ENCODE measurements around the gene ABHD16A. TPM values are rescaled to one million over a fixed set of nuclear protein-coding genes. Genes with fewer than 3 reads are reported as not detected.
A peak's percentile ranks its signal among the peaks of the same experiment; 100 is the strongest.

The ABHD16A gene
- total RNA-seq, 1 experiment from 2014 or later, result 47.2 TPM

- Histone ChIP-seq H3K9me3 (ENCODE audit: control insufficient read depth, insufficient read depth, low read depth, low read length) (no peaks in the 10 kb centered on the region), H3K4me3 (ENCODE audit: low read depth in 2 of 2, low read length in 2 of 2) (no peak within 1 kb of the TSS), H3K27ac (ENCODE audit: low read length) (no peak within 1 kb of the TSS), H3K4me1 (ENCODE audit: control insufficient read depth, insufficient read depth, low read length) (peaks cover 7% of the 10 kb centered on the region), H3K27me3 (ENCODE audit: control insufficient read depth, insufficient read depth, low read length) (no peaks in the 10 kb centered on the region), H3K36me3 (ENCODE audit: control insufficient read depth, insufficient read depth, low read length) (peaks cover 2% of the 10 kb centered on the region; the same call in 1 of the 2 replicates)
- ATAC-seq (no peak), DNase-seq (ENCODE audit: low read depth, low spot score) (no peak)
- ChIA-PET CTCF (no interaction called here), POLR2A (interaction anchor here (0.6 kb wide), 1 partner anchor 11 kb away, joined by 9 read pairs; no protein-coding TSS in a partner anchor)
- in situ Hi-C loops (cut with HindIII; ENCODE audit: low pct_unique_long_range_greater_than_20kb, low sequenced_read_pairs), result no loop called here
- no TSS peak for BruUV-seq (replicated peaks)
- no peak for TF ChIP-seq CTCF (IDR thresholded peaks at IDR 0.05)
- no peak for TF ChIP-seq POLR2AphosphoS5 (IDR thresholded peaks at IDR 0.05; ENCODE audit: low read depth, low read length)
- no peak for TF ChIP-seq SIN3A (IDR thresholded peaks at IDR 0.05; ENCODE audit: borderline replicate concordance, insufficient read depth, low read depth, low read length)
- TF ChIP-seq REST (IDR thresholded peaks at IDR 0.05; ENCODE audit: insufficient read depth in 1 of 2, low read depth in 2 of 2, low read length in 1 of 2), result no peak
- TF ChIP-seq TCF7L2 (IDR thresholded peaks at IDR 0.05; ENCODE audit: low read depth, low read length), result no peak
- intact Hi-C loops (cut with micrococcal nuclease; ENCODE audit: unreplicated experiment), result no loop called here
Measured at GRCh38 chr6:31706599-31706998, 3.5 kb upstream of the ABHD16A start, which contains the start of gene LY6G6F. Gene LY6G6F (plus strand): TSS chr6:31706866. CDS start chr6:31706907, 41 bp downstream.

GRCh38 chr6:31705931-31706330 is 2.8 kb upstream of the ABHD16A start:
- TF ChIP-seq TCF7L2 (IDR thresholded peaks at IDR 0.05; ENCODE audit: low read depth, low read length) (no peak), SIN3A (IDR thresholded peaks at IDR 0.05; ENCODE audit: borderline replicate concordance, insufficient read depth, low read depth, low read length) (no peak)
- Histone ChIP-seq H3K4me3 (ENCODE audit: low read depth in 2 of 2, low read length in 2 of 2) (no peak overlapping the region), H3K27ac (ENCODE audit: low read length) (no peak overlapping the region), H3K27me3 (ENCODE audit: control insufficient read depth, insufficient read depth, low read length) (no peaks in the 10 kb centered on the region), H3K36me3 (ENCODE audit: control insufficient read depth, insufficient read depth, low read length) (peaks cover 2% of the 10 kb centered on the region; the same call in 1 of the 2 replicates), H3K9me3 (ENCODE audit: control insufficient read depth, insufficient read depth, low read depth, low read length) (no peaks in the 10 kb centered on the region), H3K4me1 (ENCODE audit: control insufficient read depth, insufficient read depth, low read length) (peaks cover 7% of the 10 kb centered on the region)
- POLR2A ChIA-PET, result no interaction called here
- BruUV-seq (replicated peaks), result no TSS peak
- CTCF ChIA-PET, result no interaction called here
- in situ Hi-C loops (cut with HindIII; ENCODE audit: low pct_unique_long_range_greater_than_20kb, low sequenced_read_pairs), result no loop called here
- DNase-seq (ENCODE audit: low read depth, low spot score) (no peak), ATAC-seq (no peak)
- intact Hi-C loops (cut with micrococcal nuclease; ENCODE audit: unreplicated experiment), result no loop called here

GRCh38 chr6:31702405-31702818 is 712 bp downstream of the ABHD16A start:
- CTCF ChIA-PET, result no interaction called here
- DNase-seq (ENCODE audit: low read depth, low spot score) (no peak), ATAC-seq (no peak)
- intact Hi-C loops (cut with micrococcal nuclease; ENCODE audit: unreplicated experiment), result no loop called here
- TSS peak; percentile 75 for BruUV-seq (replicated peaks)
- peak overlapping the region; percentile 92 to 99 for H3K4me3 ChIP-seq (ENCODE audit: low read depth in 2 of 2, low read length in 2 of 2)
- in situ Hi-C loops (cut with HindIII; ENCODE audit: low pct_unique_long_range_greater_than_20kb, low sequenced_read_pairs), result no loop called here
- POLR2A ChIA-PET, result no interaction called here
- H3K27ac ChIP-seq (ENCODE audit: low read length), result peak overlapping the region; percentile 95
- no peaks in the 10 kb centered on the region for H3K9me3 ChIP-seq (ENCODE audit: control insufficient read depth, insufficient read depth, low read depth, low read length)
- H3K36me3 ChIP-seq (ENCODE audit: control insufficient read depth, insufficient read depth, low read length), result peaks cover 4% of the 10 kb centered on the region; the same call in 1 of the 2 replicates
- no peaks in the 10 kb centered on the region for H3K27me3 ChIP-seq (ENCODE audit: control insufficient read depth, insufficient read depth, low read length)
- H3K4me1 ChIP-seq (ENCODE audit: control insufficient read depth, insufficient read depth, low read length), result peaks cover 7% of the 10 kb centered on the region; the same call in 1 of the 2 replicates
- TF ChIP-seq REST (IDR thresholded peaks at IDR 0.05; ENCODE audit: insufficient read depth in 1 of 2, low read depth in 2 of 2, low read length in 1 of 2), result 0 out of 4 replicates have a peak, but pooled peaks of 1 of the 2 experiments have one; percentile 3
- TF ChIP-seq POLR2AphosphoS5 (IDR thresholded peaks at IDR 0.05; ENCODE audit: low read depth, low read length), result no peak

Data from Panc1 (cell line).